ENCODE results near the gene DNAH14. TPM values are rescaled to one million over a fixed set of nuclear protein-coding genes. Genes with fewer than 3 reads are reported as not detected.

The DNAH14 gene
- total RNA-seq, 3 donors from 2014 or later: 6.1 to 38.6 (median 23.9) TPM

GRCh38 chr1:225435957-225436392 lies 506.5 kb downstream of the DNAH14 start:
- no peaks in the 10 kb centered on the region for H3K27me3 ChIP-seq
- intact Hi-C loops (cut with DNase I; ENCODE audit: low total_unique reads): no loop called here
- DNase-seq (ENCODE audit: low spot score in 2 of 2): no peak
- TF ChIP-seq CTCF (IDR thresholded peaks at IDR 0.05) (no peak), POLR2AphosphoS5 (IDR thresholded peaks at IDR 0.05) (no peak), POLR2A (IDR thresholded peaks at IDR 0.05) (no peak)
- H3K4me3 ChIP-seq: no peak overlapping the region
- H3K36me3 ChIP-seq: no peaks in the 10 kb centered on the region
- H3K27ac ChIP-seq: no peak overlapping the region
- no peaks in the 10 kb centered on the region for H3K4me1 ChIP-seq
- no peaks in the 10 kb centered on the region for H3K9me3 ChIP-seq

GRCh38 chr1:225437710-225438437 lies 508.4 kb downstream of the DNAH14 start:
- Histone ChIP-seq H3K27me3 (no peaks in the 10 kb centered on the region), H3K4me1 (no peaks in the 10 kb centered on the region), H3K27ac (no peak overlapping the region), H3K36me3 (no peaks in the 10 kb centered on the region), H3K4me3 (no peak overlapping the region), H3K9me3 (no peaks in the 10 kb centered on the region)
- intact Hi-C loops (cut with DNase I; ENCODE audit: low total_unique reads): no loop called here
- no peak for DNase-seq (ENCODE audit: low spot score in 2 of 2)
- no peak for TF ChIP-seq CTCF (IDR thresholded peaks at IDR 0.05)
- TF ChIP-seq POLR2AphosphoS5 (IDR thresholded peaks at IDR 0.05): no peak
- no peak for TF ChIP-seq POLR2A (IDR thresholded peaks at IDR 0.05)

GRCh38 chr1:225440380-225441221 lies 511.1 kb downstream of the DNAH14 start:
- intact Hi-C loops (cut with DNase I; ENCODE audit: low total_unique reads): no loop called here
- TF ChIP-seq POLR2A (IDR thresholded peaks at IDR 0.05) (no peak), POLR2AphosphoS5 (IDR thresholded peaks at IDR 0.05) (no peak), CTCF (IDR thresholded peaks at IDR 0.05) (no peak)
- Histone ChIP-seq H3K27me3 (no peaks in the 10 kb centered on the region), H3K4me1 (no peaks in the 10 kb centered on the region), H3K9me3 (no peaks in the 10 kb centered on the region), H3K27ac (no peak overlapping the region), H3K4me3 (no peak overlapping the region), H3K36me3 (no peaks in the 10 kb centered on the region)
- DNase-seq (ENCODE audit: low spot score in 2 of 2): no peak

- H3K4me1 ChIP-seq: peaks cover 3 to 8% of the 10 kb centered on the region in 2 donors
- intact Hi-C loops (cut with DNase I; ENCODE audit: low total_unique reads): no loop called here
- H3K9me3 ChIP-seq: no peaks in the 10 kb centered on the region
- DNase-seq (ENCODE audit: low spot score in 2 of 2): no peak
- no peak overlapping the region for H3K4me3 ChIP-seq
- no peak overlapping the region for H3K27ac ChIP-seq
- H3K27me3 ChIP-seq: no peaks in the 10 kb centered on the region
- no peaks in the 10 kb centered on the region for H3K36me3 ChIP-seq
- no peak for TF ChIP-seq CTCF (IDR thresholded peaks at IDR 0.05)
- TF ChIP-seq POLR2A (IDR thresholded peaks at IDR 0.05): no peak
- no peak for TF ChIP-seq POLR2AphosphoS5 (IDR thresholded peaks at IDR 0.05)
Measured at GRCh38 chr1:225441314-225442122, 512.0 kb downstream of the DNAH14 start.

Measured in breast epithelium (tissue), 4 donors.